Measurements from ENCODE around the gene ZNF112. TPM values are rescaled to one million over a fixed set of nuclear protein-coding genes. Genes with fewer than 3 reads are reported as not detected.

ZNF112 gene
- total RNA-seq, 2 experiments from 2014 or later, result 0.05 to 0.17 TPM

Other genes starting within 250 kb of the ZNF112 start
- 1 to 10 TPM; 2.1 to 2.2 TPM for gene ZNF225, start 243.3 kb downstream of the ZNF112 start, total RNA-seq
- 1 to 10 TPM; 5.0 to 5.4 TPM for gene ZNF234, start 215.1 kb downstream of the ZNF112 start, total RNA-seq
- gene ZNF226, start 191.6 kb downstream of the ZNF112 start, total RNA-seq, result 10 to 100 TPM; 12.4 to 16.9 TPM
- 10 to 100 TPM; 17.9 to 19.4 TPM for gene ZNF227, start 144.1 kb downstream of the ZNF112 start, total RNA-seq
- gene ZNF233, start 96.8 kb downstream of the ZNF112 start, total RNA-seq, result under 1 TPM in 1 of 2 experiments, not detected in 1; 0.07 TPM
- 1 to 10 TPM; 1.5 to 1.6 TPM for gene ZNF235, start 51.7 kb downstream of the ZNF112 start, total RNA-seq
- under 1 TPM; 0.67 to 0.86 TPM for gene ZNF285, start 44.9 kb upstream of the ZNF112 start, total RNA-seq
- under 1 TPM; 0.57 to 0.79 TPM for gene ZNF229, start 91.8 kb upstream of the ZNF112 start, total RNA-seq
- 1 to 10 TPM; 3.3 to 5.2 TPM for gene ZNF180, start 143.8 kb upstream of the ZNF112 start, total RNA-seq
- gene CEACAM20, start 173.0 kb upstream of the ZNF112 start, total RNA-seq, result not detected